ENCODE data around the gene GPANK1.

GPANK1 gene

DNA sequence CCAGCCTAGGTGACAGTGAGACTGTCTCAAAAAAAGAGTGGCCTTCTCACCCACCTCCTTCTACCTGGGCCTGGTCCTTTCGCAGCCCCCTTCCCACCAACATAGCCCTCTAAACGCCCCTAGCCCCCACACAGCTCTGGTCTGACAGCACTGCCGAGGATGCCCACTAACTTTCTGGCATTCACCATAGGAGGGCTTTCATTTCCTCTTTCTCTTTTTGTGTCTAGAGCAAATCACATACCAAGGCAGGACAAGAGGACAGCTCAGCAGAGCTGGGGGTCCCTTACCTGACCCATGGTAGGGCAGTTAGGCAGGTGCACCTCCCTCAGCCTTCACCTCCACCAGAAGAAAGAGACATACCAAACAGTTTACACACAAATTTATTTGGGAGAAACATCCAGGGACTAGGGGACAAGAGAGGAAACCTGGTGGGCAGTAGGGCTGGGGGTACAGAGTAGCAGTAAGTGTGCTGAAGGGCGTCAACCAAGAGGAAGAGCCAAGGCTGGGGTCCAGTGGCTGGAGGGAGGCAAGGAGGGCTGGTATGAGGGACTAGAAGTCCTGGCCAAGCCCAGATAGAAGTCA lies 11.6 kb upstream of the GPANK1 start:
- no peaks in the 10 kb centered on the region for H3K27me3 ChIP-seq (ENCODE audit: low read depth, low read length)
- no peaks in the 10 kb centered on the region for H3K9me3 ChIP-seq (ENCODE audit: control insufficient read depth in 1 of 2, low read length in 2 of 2)
- peaks cover 0 to 6% of the 10 kb centered on the region in 2 donors for H3K4me1 ChIP-seq (ENCODE audit: control insufficient read depth in 1 of 2, insufficient read depth in 2 of 2, low read length in 2 of 2)
- H3K36me3 ChIP-seq (ENCODE audit: control insufficient read depth in 1 of 2, insufficient read depth in 2 of 2, low read length in 2 of 2), result peaks cover 9 to 21% of the 10 kb centered on the region in 2 donors
- H3K4me3 ChIP-seq (ENCODE audit: low read depth in 1 of 2, low read length in 2 of 2), result no peak overlapping the region
- no peak overlapping the region for H3K27ac ChIP-seq (ENCODE audit: low read length)

DNA sequence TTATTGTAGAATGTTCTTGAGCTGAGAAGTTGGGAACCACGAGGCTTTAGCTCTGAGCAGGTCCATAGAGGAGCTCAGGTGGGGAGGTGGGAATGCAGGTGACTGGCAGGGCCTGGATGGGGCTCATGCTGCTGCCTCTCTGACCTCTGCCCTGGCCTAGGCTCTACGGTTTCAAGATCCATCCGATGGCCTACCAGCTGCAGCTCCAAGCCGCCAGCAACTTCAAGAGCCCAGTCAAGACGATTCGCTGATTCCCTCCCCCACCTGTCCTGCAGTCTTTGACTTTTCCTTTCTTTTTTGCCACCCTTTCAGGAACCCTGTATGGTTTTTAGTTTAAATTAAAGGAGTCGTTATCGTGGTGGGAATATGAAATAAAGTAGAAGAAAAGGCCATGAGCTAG lies 4.9 kb upstream of the GPANK1 start, which contains the start of gene LY6G5B:
Gene LY6G5B, plus strand, starts transcription at position 301 of the 400 bp plus-strand sequence. CDS start 975 bp downstream, outside the sequence.
- peaks cover 0 to 16% of the 10 kb centered on the region in 2 donors for H3K4me1 ChIP-seq (ENCODE audit: control insufficient read depth in 1 of 2, insufficient read depth in 2 of 2, low read length in 2 of 2)
- H3K27me3 ChIP-seq (ENCODE audit: low read depth, low read length), result no peaks in the 10 kb centered on the region
- H3K36me3 ChIP-seq (ENCODE audit: control insufficient read depth in 1 of 2, insufficient read depth in 2 of 2, low read length in 2 of 2), result peaks cover 48 to 70% of the 10 kb centered on the region in 2 donors
- H3K27ac ChIP-seq (ENCODE audit: low read length), result no peak within 1 kb of the TSS
- no peaks in the 10 kb centered on the region for H3K9me3 ChIP-seq (ENCODE audit: control insufficient read depth in 1 of 2, low read length in 2 of 2)
- H3K4me3 ChIP-seq (ENCODE audit: low read depth in 1 of 2, low read length in 2 of 2), result no peak within 1 kb of the TSS

DNA sequence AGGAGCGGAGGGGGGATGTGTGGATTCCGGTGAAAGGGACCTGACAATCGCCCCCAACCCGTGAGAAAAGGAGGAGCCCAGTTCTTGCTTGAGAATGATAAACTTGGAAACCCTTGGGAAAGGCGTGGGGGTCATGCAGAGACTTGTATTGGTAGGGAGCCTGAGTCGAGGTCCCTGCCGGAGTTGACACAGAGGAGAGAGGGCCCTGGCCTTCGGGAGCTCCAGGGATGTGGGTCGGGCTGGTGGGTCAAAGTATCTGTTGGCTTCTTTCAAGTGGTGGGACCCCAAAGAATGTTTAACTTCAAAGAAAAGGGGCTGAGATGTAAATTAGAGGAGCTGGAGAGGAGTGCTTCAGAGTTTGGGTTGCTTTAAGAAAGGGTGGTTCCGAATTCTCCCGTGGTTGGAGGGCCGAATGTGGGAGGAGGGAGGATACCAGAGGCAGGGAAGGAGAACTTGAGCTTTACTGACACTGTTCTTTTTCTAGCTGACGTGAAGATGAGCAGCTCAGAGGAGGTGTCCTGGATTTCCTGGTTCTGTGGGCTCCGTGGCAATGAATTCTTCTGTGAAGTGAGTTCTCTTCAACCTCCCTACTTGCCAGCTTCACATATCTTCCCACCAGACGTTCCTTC lies 1.7 kb upstream of the GPANK1 start:
- H3K4me3 ChIP-seq (ENCODE audit: low read depth in 1 of 2, low read length in 2 of 2), result peak overlapping the region; percentile 83 to 94
- peak overlapping the region; percentile 90 for H3K27ac ChIP-seq (ENCODE audit: low read length)
- no peaks in the 10 kb centered on the region for H3K9me3 ChIP-seq (ENCODE audit: control insufficient read depth in 1 of 2, low read length in 2 of 2)
- H3K27me3 ChIP-seq (ENCODE audit: low read depth, low read length), result no peaks in the 10 kb centered on the region
- H3K36me3 ChIP-seq (ENCODE audit: control insufficient read depth in 1 of 2, insufficient read depth in 2 of 2, low read length in 2 of 2), result peaks cover 45 to 63% of the 10 kb centered on the region in 2 donors
- peaks cover 6 to 38% of the 10 kb centered on the region in 2 donors for H3K4me1 ChIP-seq (ENCODE audit: control insufficient read depth in 1 of 2, insufficient read depth in 2 of 2, low read length in 2 of 2)

DNA sequence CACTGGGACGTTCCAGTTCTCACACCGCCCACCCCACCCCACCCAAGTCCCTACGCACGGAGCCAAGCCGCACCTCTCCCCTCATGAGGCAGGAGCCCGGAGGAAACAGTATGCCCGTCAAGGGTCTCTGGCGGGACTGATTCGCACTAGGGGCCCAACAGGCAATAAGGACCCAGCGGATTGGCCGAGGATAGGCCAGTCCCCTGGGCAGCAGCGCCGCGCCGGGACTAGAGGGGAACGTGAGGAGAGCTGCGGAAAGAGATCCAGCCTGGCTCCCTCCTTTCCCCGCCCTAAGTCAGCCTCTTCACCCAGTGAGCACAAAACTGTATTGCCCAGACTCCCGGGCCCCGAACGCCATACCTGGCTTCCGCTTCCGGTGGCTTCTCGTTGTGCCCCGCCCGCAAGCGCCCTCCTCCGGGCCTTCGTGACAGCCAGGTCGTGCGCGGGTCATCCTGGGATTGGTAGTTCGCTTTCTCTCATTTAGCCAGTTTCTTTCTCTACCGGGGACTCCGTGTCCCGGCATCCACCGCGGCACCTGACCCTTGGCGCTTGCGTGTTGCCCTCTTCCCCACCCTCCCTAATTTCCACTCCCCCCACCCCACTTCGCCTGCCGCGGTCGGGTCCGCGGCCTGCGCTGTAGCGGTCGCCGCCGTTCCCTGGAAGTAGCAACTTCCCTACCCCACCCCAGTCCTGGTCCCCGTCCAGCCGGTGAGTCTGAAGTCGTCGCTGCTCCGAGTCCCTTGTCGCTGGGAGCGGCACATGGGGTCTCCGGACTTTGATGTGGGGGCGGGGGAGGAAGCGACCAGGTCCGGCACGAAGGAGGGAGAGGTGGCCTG lies 922 bp upstream of the GPANK1 start, which contains the start of gene CSNK2B:
Gene CSNK2B, plus strand, starts transcription at position 580 of the 836 bp plus-strand sequence. CDS start 752 bp downstream, outside the sequence.
- Histone ChIP-seq H3K4me3 (ENCODE audit: low read depth in 1 of 2, low read length in 2 of 2) (peak within 1 kb of the TSS; percentile 83 to 94), H3K9me3 (ENCODE audit: control insufficient read depth in 1 of 2, low read length in 2 of 2) (no peaks in the 10 kb centered on the region), H3K4me1 (ENCODE audit: control insufficient read depth in 1 of 2, insufficient read depth in 2 of 2, low read length in 2 of 2) (peaks cover 6 to 44% of the 10 kb centered on the region in 2 donors), H3K27me3 (ENCODE audit: low read depth, low read length) (no peaks in the 10 kb centered on the region), H3K36me3 (ENCODE audit: control insufficient read depth in 1 of 2, insufficient read depth in 2 of 2, low read length in 2 of 2) (peaks cover 39 to 56% of the 10 kb centered on the region in 2 donors), H3K27ac (ENCODE audit: low read length) (peak within 1 kb of the TSS; percentile 98)

DNA sequence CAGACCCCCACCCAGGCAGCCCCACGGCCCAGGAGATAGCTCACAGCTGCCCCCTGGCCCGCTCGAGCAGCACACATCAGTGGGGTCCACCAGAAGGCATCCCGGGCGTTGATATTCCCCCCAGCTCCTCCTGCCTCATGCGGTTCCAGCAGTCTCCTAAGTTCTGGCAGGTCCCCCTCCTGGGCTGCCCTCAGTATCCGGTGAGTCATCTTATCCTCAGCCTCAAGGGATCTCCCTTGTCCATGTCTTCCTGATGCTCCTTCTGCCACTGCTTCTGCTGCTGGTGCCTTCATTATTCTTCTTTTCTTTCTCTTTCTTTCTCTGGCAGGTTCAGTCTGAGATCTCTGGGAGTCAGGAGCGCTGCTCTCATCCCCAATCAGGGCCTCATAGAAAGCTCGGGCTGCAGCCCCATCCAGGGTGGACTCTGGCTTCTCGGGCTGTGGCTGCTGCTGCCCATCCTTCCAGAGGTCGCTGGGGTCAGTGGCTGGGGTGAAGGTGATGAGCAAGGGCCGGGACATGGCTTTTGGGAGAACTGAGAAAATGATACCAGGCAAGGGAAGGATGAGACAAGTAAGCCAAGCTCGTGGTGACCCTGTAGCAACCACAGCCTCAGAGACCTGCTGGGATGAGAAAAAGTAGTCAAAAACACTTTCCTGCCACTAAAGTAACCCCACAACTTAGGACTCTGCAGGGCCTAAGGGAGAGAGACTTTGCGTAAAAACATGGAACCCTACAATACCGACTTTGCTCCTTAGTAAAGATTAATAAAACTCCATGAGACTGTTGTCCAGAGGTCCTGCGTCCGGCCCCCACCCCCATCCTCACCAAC lies 622 bp downstream of the GPANK1 start:
- Histone ChIP-seq H3K4me3 (ENCODE audit: low read depth in 1 of 2, low read length in 2 of 2) (peak overlapping the region; percentile 83 to 94), H3K9me3 (ENCODE audit: control insufficient read depth in 1 of 2, low read length in 2 of 2) (no peaks in the 10 kb centered on the region), H3K36me3 (ENCODE audit: control insufficient read depth in 1 of 2, insufficient read depth in 2 of 2, low read length in 2 of 2) (peaks cover 25 to 41% of the 10 kb centered on the region in 2 donors), H3K4me1 (ENCODE audit: control insufficient read depth in 1 of 2, insufficient read depth in 2 of 2, low read length in 2 of 2) (peaks cover 12 to 53% of the 10 kb centered on the region in 2 donors), H3K27ac (ENCODE audit: low read length) (peak overlapping the region; percentile 98), H3K27me3 (ENCODE audit: low read depth, low read length) (no peaks in the 10 kb centered on the region)

DNA sequence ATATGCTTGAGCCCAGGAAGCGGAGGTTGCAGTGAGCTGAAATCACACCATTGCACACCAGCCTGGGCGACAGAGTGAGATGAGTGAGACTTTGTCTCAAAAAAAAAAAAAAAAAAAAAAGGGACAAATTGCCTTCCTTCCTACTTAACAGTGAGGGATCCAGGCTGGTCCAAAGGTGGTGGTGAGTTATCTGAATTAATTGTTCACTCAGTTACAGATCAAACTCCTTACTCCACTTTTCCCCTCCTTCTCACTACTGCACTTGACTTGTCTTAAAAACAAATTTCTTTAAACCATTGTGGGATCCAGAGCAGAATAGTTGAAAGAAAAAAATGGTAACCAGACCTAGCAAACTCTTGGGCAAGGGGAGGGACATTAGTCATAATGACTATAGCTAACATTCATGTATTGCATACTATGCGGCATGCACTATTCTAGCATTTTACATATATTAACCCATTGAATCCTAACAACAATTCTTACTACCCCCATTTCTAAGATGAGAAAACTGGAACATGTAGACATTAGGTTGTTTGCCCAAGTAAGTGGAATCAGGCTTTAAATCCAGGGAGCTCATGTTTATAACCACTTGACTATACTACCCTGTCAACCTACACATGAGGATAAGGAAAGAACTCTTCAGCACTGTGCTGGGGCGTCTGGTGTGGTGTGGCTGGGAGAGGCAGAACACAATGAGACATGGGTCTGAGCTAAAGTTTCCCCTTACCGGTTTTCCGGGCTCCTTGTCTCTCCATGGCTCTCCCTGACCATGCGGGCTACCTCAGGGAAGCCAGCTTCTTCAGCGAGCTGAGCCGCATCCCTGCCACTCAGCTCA lies 1.5 kb downstream of the GPANK1 start:
- H3K9me3 ChIP-seq (ENCODE audit: control insufficient read depth in 1 of 2, low read length in 2 of 2), result no peaks in the 10 kb centered on the region
- H3K27ac ChIP-seq (ENCODE audit: low read length), result peak overlapping the region; percentile 98
- peak overlapping the region; percentile 83 to 94 for H3K4me3 ChIP-seq (ENCODE audit: low read depth in 1 of 2, low read length in 2 of 2)
- H3K36me3 ChIP-seq (ENCODE audit: control insufficient read depth in 1 of 2, insufficient read depth in 2 of 2, low read length in 2 of 2), result peaks cover 17 to 33% of the 10 kb centered on the region in 2 donors
- peaks cover 19 to 61% of the 10 kb centered on the region in 2 donors for H3K4me1 ChIP-seq (ENCODE audit: control insufficient read depth in 1 of 2, insufficient read depth in 2 of 2, low read length in 2 of 2)
- no peaks in the 10 kb centered on the region for H3K27me3 ChIP-seq (ENCODE audit: low read depth, low read length)

DNA sequence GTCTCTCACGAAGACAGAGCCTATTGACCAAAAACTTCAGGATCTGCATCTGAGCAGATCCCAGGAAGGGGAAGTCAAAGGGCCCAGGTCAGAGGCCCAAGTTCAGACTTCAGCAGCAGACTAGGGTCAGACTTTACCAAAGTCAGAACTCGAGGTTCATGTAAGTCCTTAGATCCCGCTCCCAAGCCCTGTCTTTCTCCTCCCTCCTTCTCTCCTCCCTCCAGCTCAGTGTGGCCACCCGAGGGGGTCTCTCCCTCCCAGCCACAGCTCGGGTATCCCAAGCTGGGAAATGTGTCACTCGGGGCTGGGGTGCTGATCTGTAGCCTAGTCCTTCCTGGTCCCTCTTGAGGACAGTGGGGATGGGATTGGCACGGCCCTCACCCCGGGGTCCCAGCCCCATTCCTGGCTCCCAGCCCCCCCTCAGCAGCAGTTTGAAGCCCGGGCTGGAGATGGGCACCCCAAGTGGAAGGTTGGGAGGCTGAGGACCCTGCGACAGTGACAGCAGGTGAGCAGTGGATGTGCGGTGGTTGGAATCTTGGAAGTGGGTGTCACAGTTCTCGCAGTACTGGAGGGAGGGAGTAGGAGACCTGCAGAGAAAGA lies 2.6 kb downstream of the GPANK1 start:
- no peak overlapping the region for H3K4me3 ChIP-seq (ENCODE audit: low read depth in 1 of 2, low read length in 2 of 2)
- H3K9me3 ChIP-seq (ENCODE audit: control insufficient read depth in 1 of 2, low read length in 2 of 2), result no peaks in the 10 kb centered on the region
- peaks cover 28 to 64% of the 10 kb centered on the region in 2 donors for H3K4me1 ChIP-seq (ENCODE audit: control insufficient read depth in 1 of 2, insufficient read depth in 2 of 2, low read length in 2 of 2)
- no peaks in the 10 kb centered on the region for H3K27me3 ChIP-seq (ENCODE audit: low read depth, low read length)
- peaks cover 14 to 29% of the 10 kb centered on the region in 2 donors for H3K36me3 ChIP-seq (ENCODE audit: control insufficient read depth in 1 of 2, insufficient read depth in 2 of 2, low read length in 2 of 2)
- H3K27ac ChIP-seq (ENCODE audit: low read length), result peak overlapping the region; percentile 4

DNA sequence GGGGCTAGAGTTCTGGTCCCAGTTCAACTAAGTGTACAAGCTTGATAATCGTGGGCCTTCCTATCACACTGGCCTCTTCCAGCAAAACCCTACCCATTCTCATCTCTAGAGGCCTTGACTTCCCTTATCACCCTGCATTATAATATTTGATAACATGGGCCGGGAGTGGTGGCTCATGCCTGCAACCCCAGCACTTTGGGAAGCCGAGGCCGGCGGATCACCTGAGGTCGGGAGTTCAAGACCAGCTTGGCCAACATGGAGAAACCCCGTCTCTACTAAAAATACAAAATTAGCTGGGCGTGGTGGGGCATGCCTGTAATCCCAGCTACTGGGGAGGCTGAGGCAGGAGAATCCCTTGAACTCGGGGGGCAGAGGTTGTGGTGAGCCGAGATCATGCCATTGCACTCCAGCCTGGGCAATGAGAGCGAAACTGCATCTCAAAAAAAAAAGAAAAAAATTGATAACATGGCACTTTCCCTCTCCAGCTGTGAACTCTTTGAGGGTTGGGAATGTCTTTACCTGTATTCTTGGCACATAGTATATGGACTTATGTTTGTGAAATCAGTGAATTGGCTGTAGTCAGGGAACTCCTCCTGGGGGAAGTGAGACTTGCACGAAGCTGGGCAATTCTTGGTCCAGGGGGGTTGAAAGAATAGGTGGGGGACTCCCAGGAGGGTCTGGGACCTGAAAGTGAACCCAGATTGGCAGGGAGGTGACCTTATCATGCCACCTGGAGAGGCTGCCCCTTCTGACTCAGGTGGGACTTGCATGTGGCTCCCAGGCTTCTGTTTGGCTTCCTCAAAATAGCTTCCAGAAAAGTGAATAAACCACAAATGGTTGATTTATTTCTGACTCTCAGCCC lies 3.3 kb downstream of the GPANK1 start:
- Histone ChIP-seq H3K36me3 (ENCODE audit: control insufficient read depth in 1 of 2, insufficient read depth in 2 of 2, low read length in 2 of 2) (peaks cover 16 to 27% of the 10 kb centered on the region in 2 donors), H3K27ac (ENCODE audit: low read length) (peak overlapping the region; percentile 98)

More for the DNA sequence above, 3.3 kb downstream of the GPANK1 start:
- no peaks in the 10 kb centered on the region for H3K9me3 ChIP-seq (ENCODE audit: control insufficient read depth in 1 of 2, low read length in 2 of 2)
- H3K27me3 ChIP-seq (ENCODE audit: low read depth, low read length), result no peaks in the 10 kb centered on the region
- peaks cover 28 to 57% of the 10 kb centered on the region in 2 donors for H3K4me1 ChIP-seq (ENCODE audit: control insufficient read depth in 1 of 2, insufficient read depth in 2 of 2, low read length in 2 of 2)
- peak overlapping the region; percentile 83 to 99 for H3K4me3 ChIP-seq (ENCODE audit: low read depth in 1 of 2, low read length in 2 of 2)

All from muscle layer of duodenum (tissue), 2 donors.